Kasumi-1 (cell line): ENCODE results near the gene STAT5A.
"Not testable (repeated sequence)": the region's sequence is repeated elsewhere in the genome, so short reads cannot be mapped to it uniquely, and the experiment has no call there.

ENCODE experiments used
- DNase-seq, 2 experiments: peaks; one replicate each; lab custom pipeline; 2025; lab: John Stamatoyannopoulos, UW

The STAT5A gene

GRCh38 chr17:42285346-42286050 is 2.8 kb upstream of the STAT5A start:
- DNase-seq, result no peak

GRCh38 chr17:42286411-42287221 is 1.7 kb upstream of the STAT5A start:
- DNase-seq, result peak; percentile 6 to 25

- DNase-seq, result peak; percentile 61 to 69
Measured at GRCh38 chr17:42287305-42287976, 857 bp upstream of the STAT5A start.

- DNase-seq, result peak; percentile 43 to 56
Measured at GRCh38 chr17:42288803-42289610, 709 bp downstream of the STAT5A start.

GRCh38 chr17:42289611-42290181 is 1.4 kb downstream of the STAT5A start:
- peak; percentile 50 to 60 for DNase-seq

- DNase-seq, result no peak
Measured at GRCh38 chr17:42290577-42290976, 2.3 kb downstream of the STAT5A start.

GRCh38 chr17:42291129-42291528 is 2.8 kb downstream of the STAT5A start:
- DNase-seq, result no peak

- no peak for DNase-seq
Measured at GRCh38 chr17:42294469-42295398, 6.4 kb downstream of the STAT5A start.

- no peak for DNase-seq
Measured at GRCh38 chr17:42296012-42296411, 7.7 kb downstream of the STAT5A start.

- DNase-seq, result not testable (repeated sequence)
Measured at GRCh38 chr17:42297775-42298174, 9.5 kb downstream of the STAT5A start.

- DNase-seq, result not testable (repeated sequence)
Measured at GRCh38 chr17:42299361-42299760, 11.1 kb downstream of the STAT5A start.

GRCh38 chr17:42299913-42300312 is 11.6 kb downstream of the STAT5A start:
- not testable (repeated sequence) for DNase-seq

GRCh38 chr17:42301022-42301421 is 12.7 kb downstream of the STAT5A start:
- DNase-seq, result no peak

- no peak for DNase-seq
Measured at GRCh38 chr17:42303694-42304093, 15.4 kb downstream of the STAT5A start.

- no peak for DNase-seq
Measured at GRCh38 chr17:42304187-42305030, 16.1 kb downstream of the STAT5A start.

GRCh38 chr17:42305031-42305330 is 16.7 kb downstream of the STAT5A start:
- DNase-seq, result not testable (repeated sequence)

GRCh38 chr17:42305543-42306384 is 17.5 kb downstream of the STAT5A start:
- DNase-seq, result no peak

GRCh38 chr17:42306385-42306667 is 18.0 kb downstream of the STAT5A start:
- no peak for DNase-seq

GRCh38 chr17:42307362-42307927 is 19.1 kb downstream of the STAT5A start:
- no peak for DNase-seq
